Bronchial epithelial cell (primary cell): ENCODE results near the gene NOL4L. TPM values are rescaled to one million over a fixed set of nuclear protein-coding genes. Genes with fewer than 3 reads are reported as not detected.
A peak's percentile ranks its signal among the peaks of the same experiment; 100 is the strongest.

Experiments
- DNase-seq: peaks from one replicate; pipeline ENCODE4 v3.0.0-alpha.2; 2010; ENCODE audit warnings: low read depth
- FAIRE-seq: peaks from 2 replicates; lab custom pipeline; 2011; peaks lifted over from hg19 to GRCh38; lab: Jason Lieb, UNC
- H3K27me3 ChIP-seq: 2 replicates; pipeline ENCODE4 v1.5.1; 2011; ENCODE audit warnings: low read length; ENCODE audit not compliant: control insufficient read depth, insufficient read depth
- H3K36me3 ChIP-seq: 2 replicates; pipeline ENCODE4 v1.5.1; 2011; ENCODE audit warnings: low read length; ENCODE audit not compliant: control insufficient read depth, insufficient read depth
- H3K4me3 ChIP-seq: 2 replicates; pipeline ENCODE4 v1.5.1; 2011; ENCODE audit warnings: mild to moderate bottlenecking, low read depth, low read length, control low read depth
- CTCF ChIP-seq: IDR thresholded peaks from 2 replicates; pipeline ENCODE4 v1.5.1; 2011; ENCODE audit warnings: mild to moderate bottlenecking, moderate library complexity, low read length, control low read depth, inconsistent platforms; ENCODE audit not compliant: insufficient read depth, severe bottlenecking
- total RNA-seq: library from RNA; depleted of rRNA; stranded (reverse); fragments of >200 nt; gene quantifications from 2 replicates; pipeline ENCODE4 v1.2.1, GENCODE V29; 2014

The NOL4L gene
- total RNA-seq, 1 donor from 2014 or later = 1.8 TPM

DNA sequence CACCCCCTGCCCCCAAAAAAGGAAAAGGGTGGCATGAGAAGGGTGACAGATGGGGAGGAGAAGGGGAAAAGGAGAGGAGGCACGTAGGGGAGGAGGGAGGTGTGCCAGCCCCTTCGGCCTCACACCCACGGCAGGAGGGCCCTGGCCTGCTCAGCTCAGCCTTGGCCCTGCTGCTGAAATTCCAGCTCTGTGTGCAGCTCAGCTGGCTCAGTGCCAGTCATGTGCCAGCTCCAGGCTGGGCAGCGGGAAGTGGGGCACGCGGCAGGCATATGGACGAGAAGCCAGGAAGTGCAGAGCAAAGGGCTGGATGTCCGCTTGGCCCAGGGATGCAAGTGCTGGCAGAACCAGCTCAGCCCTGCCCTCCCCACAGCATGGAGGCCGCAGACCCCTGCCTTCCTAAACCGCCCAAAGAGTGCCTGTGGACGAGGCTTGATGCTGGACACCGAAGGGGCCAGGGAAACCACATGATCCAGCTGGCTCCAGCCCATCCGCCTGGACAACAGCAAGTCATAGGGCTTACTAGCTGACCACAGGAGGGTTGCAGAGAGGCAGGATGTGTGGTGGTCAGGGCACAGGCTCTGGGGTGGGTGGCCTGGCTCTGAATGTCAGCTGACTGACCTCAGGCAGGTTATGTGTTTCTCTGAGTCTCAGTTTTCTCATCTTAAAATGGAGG lies 60.2 kb downstream of the NOL4L start:
- DNase-seq (no peak), FAIRE-seq (no peak)
- no peak for TF ChIP-seq CTCF
- Histone ChIP-seq H3K4me3 (no peak overlapping the region), H3K36me3 (no peaks in the 10 kb centered on the region), H3K27me3 (peaks cover 11% of the 10 kb centered on the region)

GRCh38 chr20:32523613-32524213 lies 61.4 kb downstream of the NOL4L start:
- DNase-seq = no peak
- TF ChIP-seq CTCF = no peak
- no peak for FAIRE-seq
- Histone ChIP-seq H3K4me3 (no peak overlapping the region), H3K27me3 (peaks cover 8% of the 10 kb centered on the region), H3K36me3 (no peaks in the 10 kb centered on the region)

- Histone ChIP-seq H3K36me3 (no peaks in the 10 kb centered on the region), H3K27me3 (peaks cover 2% of the 10 kb centered on the region), H3K4me3 (no peak overlapping the region)
- TF ChIP-seq CTCF = no peak
- FAIRE-seq (no peak), DNase-seq (peak; percentile 18)
These were observed 62.1 kb downstream of the NOL4L start for GRCh38 chr20:32522776-32523612.

- H3K27me3 ChIP-seq = peaks cover 2% of the 10 kb centered on the region
- FAIRE-seq = no peak
- no peak for DNase-seq
- TF ChIP-seq CTCF = no peak
- no peaks in the 10 kb centered on the region for H3K36me3 ChIP-seq
- H3K4me3 ChIP-seq = no peak overlapping the region
These were observed 62.7 kb downstream of the NOL4L start for GRCh38 chr20:32522526-32522775.

DNA sequence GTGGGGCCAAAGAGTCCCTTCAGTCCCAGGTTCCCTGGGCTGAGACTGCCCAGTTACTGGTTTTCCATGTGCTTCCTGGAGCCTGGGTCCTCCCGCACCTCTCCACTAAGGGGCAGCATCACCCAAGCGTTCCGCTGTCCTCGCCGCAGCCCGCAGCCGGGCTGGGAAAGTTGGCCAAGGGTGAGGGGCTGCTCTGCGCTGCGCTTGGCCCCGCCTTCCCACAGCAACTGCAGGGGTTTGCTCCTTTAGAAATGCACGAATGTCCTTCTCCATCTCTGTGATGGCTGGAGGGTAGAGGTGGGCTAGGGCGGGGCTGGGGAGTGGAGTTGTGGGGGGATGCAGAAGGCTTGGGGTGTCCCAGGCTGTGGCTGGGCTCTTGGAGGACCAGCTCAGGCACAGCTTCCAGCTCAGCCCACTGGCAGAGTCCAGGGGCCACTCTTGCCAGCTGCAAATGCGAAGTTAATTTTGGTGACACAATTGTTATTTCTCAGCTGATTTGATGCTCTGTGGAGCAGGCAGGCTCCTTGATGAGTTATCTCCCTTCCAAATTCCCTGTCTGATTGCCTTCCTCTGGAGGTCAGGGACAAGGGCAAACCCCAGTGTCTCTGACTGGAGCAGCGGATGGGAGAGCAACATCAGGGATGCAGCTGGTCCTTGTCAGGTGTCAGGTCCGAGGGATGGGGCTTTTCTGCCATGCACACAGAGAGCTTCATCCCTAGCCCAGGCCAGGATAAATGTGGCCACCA lies 63.2 kb downstream of the NOL4L start:
- peak; percentile 22 for DNase-seq
- peaks cover 2% of the 10 kb centered on the region for H3K27me3 ChIP-seq
- FAIRE-seq = no peak
- no peaks in the 10 kb centered on the region for H3K36me3 ChIP-seq
- TF ChIP-seq CTCF = peak; percentile 93
- H3K4me3 ChIP-seq = no peak overlapping the region
